HG03139 (cell line): ENCODE results near the gene AP1M2.
"Not testable (repeated sequence)": the region's sequence is repeated elsewhere in the genome, so short reads cannot be mapped to it uniquely, and the experiment has no call there.

Source experiments
- ATAC-seq: cut with Tn5 transposase; IDR thresholded peaks from one replicate; pipeline ENCODE4 v1.9.1; 2021; ENCODE audit not compliant: unreplicated experiment

Gene AP1M2

DNA sequence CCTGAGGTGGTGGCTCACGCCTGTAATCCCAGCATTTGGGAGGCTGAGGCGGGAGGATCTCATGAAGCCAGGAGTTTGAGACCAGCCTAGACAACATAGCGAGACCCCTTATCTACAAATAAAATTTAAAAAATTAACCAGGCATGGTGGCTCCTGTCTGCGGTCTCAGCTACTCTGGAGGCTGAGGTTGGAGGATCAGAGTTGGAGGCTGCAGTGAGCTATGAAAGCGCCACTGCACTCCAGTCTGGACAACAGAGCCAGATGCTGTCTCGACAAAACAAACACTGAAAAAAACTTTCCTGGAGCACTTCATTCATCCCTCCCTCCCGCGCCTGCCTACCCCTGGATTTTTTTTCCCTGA is 44.1 kb downstream of the AP1M2 start:
- ATAC-seq = no peak

DNA sequence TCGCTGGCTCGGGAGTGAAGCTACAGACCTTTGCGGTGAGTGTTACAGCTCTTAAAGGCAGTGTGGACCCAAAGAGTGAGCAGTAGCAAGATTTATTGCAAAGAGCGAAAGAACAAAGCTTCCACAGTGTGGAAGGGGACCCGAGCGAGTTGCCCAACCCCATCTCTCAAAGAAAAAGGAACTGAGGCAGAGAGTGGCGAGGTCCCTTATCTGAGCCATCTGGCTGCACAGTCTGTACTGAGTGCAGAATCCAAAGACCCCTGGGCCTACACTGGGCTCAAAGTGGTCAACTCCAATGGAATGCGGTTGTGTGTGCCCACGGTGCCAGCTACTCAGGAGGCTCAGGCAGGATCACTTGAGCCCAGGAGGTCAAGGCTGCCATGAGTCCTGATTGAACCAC is 48.1 kb downstream of the AP1M2 start:
- ATAC-seq = not testable (repeated sequence)

- ATAC-seq = no peak
Observed at GRCh38 chr19:10538204-10538983, 48.7 kb downstream of the AP1M2 start.

DNA sequence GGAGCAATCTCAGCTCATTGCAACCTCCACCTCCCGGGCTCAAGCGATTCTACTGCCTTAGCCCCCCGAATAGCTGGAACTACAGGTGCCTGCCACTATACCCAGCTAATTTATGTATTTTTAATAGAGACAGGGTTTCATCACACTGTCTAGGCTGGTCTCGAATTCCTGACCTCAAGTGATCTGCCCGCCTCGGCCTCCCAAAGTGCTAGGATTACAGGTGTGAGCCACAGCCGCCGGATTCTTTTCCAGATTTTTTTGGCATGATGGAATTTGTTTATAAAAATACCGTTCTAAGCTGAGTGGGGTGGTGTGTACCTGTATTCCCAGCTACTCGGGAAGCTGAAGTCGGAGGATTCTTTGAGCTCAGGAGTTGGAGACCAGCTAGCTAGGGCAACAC is 49.4 kb downstream of the AP1M2 start:
- ATAC-seq = no peak

DNA sequence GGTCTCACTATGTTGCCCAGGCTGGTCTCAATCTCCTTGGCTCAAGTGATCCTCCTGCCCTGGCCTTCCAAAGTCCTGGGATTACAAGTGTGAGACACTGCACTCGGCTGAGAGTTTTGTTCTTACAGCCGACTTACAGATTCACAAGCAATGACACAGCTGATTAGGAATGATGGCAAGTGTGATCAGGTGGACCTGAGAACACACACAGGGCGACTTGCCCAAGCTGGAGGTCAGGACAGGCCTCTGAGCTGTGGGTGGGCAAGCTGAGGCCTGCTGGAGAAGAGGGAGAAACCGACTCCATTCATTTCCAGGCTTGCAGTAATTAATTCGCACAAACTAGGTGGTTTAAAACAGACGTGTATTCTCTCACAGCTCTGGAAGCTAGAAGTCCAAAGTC is 51.5 kb downstream of the AP1M2 start:
- no peak for ATAC-seq

DNA sequence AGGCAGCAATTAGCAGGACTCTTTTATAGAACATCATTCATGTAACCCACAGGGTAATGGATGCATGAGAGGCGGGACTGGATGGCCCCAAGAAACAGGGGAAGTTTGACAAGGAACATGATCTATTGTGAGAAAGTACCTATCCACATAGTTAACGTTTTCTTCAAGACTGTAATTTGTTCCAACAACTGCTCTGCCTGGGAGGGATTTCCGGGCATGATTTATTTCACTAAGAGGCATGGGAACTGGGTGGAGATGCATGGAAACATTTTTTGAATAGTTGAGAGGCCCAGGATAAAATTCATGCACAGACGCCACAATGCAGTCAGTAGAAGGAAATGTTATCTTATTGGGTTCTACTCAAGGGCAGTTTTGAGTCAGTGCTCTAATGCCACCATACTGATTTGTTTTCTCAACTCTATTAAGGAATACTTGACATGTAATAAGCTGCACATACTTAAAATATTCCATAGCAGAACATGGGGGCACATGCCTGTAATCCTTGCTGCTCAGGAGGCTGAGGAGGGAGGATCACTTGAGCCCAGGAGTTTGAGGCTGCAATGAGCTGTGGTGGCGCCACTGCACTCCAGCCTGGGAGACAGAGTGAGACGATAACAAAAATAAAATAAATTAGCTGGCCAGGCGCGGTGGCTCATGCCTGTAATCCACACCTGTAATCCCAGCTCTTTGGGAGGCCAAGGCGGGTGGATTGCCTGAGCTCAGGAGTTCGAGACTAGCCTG is 53.3 kb downstream of the AP1M2 start:
- ATAC-seq = no peak

DNA sequence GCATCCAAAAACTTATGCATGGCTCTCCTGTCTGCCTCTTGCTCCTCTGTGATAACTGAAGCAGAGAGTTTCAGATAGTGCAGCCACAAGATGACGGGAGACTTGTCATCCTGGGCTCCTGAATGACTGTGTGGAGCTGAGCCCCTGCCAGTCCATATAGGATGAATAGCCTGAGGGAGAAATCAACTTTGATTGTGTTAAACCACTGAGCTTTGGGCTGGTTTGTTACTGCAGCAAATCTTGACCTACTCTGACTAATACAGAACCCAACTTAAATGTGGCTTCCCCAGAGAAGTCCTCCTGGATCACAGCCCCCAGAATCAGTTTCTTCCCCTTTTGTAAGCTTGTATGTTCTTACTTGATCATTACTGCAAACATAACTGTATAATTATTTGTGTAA is 54.7 kb downstream of the AP1M2 start:
- ATAC-seq = no peak

DNA sequence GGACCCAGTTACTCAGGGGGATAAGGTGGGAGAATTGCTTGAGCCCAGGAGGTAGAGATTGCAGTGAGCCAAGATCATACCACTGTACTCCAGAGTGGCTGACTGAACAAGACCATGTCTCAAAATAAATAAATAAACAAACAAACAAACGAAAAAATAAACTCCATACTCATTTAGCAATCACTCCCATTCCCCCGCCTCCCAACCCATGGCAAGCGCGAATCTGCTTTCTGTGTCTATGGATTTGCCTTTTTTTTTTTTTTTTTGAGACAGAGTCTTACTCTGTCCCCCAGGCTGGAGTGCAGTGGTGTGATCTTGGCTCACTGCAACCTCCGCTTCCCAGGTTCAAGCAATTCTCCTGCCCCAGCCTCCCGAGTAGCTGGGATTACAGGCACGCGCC is 60.2 kb downstream of the AP1M2 start:
- ATAC-seq = not testable (repeated sequence)

- ATAC-seq = no peak
Observed at GRCh38 chr19:10525636-10526035, 61.5 kb downstream of the AP1M2 start.

- no peak for ATAC-seq
Observed at GRCh38 chr19:10523135-10523636, 63.9 kb downstream of the AP1M2 start.
